GM19351 (cell line): ENCODE data around the gene ATF4.

Experiments
- ATAC-seq: cut with Tn5 transposase; IDR thresholded peaks from one replicate; pipeline ENCODE4 v1.9.1; 2021; ENCODE audit warnings: mild to moderate bottlenecking, moderate library complexity; ENCODE audit not compliant: unreplicated experiment

The ATF4 gene

DNA sequence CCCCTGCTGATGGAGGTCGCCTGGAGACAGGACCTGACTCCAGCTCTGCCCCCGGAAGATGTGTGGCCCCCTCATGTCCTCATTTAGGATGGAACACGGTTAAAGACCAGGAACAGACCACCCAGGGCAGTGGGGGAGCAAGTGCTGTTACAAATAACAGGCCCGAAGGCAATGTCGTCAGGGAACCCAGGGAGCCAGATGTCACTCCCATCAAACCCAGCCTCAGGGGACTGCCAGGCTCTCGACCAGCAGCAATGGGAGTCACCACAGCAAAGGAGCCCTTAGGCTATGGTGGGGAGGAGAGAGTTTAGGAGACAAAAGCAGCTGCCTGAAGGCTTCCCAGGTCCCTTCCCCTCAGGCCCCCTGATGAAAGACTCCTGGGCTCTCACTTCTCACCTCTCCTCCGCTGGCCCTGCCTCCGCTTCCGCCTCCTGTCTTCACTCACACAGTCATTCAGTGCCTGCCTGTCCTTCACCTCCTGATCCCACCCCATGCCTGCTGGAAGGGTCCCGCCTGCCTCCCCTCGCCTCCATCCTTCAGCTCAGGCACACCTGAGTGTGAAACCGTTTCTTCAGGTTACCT, 7.8 kb downstream of the ATF4 start:
- ATAC-seq: no peak

DNA sequence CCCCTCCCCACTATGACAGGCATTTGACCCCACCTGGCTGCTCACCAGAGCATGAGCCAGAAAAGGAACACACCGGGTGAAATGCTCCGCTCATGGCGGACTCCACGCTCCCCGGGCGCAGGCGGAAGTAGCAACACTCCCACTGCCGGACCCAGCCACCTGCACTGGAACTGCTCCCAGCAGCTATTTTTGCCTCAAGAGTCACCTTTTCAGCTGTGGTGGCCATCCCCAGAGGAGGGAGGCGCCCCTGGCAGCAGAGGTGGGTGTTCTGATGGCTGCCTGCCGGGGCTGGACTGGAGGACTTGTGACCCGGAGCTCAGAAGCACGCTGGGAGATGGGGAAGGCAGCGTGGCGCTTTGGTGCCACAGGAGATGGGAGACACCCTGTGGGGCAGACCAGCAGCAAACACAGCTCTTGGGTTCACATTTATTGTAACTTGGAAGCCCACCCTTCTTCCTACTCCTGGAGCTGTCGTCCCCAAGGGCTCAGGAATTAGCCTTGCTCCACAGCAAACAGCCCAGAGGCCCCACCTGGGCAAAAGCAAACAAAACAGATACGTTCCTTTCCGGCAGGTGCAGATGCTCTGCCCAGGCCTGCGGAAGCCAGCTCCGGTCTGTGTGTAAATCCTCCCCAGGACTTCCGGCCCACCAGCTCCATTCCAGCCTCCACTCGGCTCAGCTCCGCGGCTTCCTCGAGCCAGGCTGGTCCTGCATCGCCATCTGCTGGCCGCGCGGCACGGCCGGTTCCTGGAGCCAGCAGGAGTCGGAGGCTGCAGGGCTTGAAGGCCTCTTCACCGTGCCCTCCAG, 8.5 kb downstream of the ATF4 start:
- ATAC-seq: no peak

DNA sequence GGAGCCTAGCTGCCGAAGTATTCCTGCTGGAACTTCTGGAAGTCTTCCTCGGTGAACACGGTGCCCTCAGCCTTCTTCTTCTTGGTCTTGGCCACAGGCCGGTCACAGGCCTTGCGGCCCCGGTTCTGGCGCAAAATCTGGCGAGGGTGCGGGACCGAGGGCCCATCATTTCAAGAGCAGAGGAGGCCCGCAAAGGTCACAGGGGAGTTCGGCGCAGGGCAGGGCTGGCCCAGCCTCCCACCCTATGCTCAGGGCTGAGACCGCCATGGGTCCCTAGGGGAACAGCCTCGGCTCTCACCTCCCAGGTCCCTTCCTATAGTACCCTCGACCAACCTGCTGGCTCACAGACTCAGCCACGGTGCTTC, 9.1 kb downstream of the ATF4 start:
- ATAC-seq: no peak

DNA sequence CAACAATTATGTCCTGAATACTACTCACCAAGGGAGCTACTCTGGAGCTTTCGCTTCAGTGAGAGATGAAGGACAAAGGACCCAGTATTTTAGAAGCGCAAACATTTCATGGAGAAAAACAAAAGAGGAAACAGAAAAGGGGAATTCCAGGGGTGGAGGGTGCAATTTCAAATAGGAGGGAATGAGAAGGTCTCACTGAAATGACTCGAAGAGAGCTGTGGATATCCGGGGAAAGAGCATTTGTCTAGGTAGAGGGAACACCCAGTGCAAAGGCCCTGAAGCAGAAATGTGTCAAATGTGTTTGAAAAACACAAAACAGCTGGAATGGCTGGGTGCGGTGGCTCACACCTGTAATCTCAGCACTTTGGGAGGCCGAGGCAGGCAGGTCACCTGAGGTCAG, 9.8 kb downstream of the ATF4 start:
- no peak for ATAC-seq

GRCh38 chr22:39530692-39531331, 10.4 kb downstream of the ATF4 start:
- ATAC-seq: no peak

GRCh38 chr22:39532215-39533073, 12.1 kb downstream of the ATF4 start, which contains the start of gene RPS19BP1:
TSS of gene RPS19BP1 (minus strand) at chr22:39532748. CDS start at chr22:39532738, 10 bp downstream.
- ATAC-seq: peak; percentile 59

- no peak for ATAC-seq
Observed at GRCh38 chr22:39534092-39534506, 13.7 kb downstream of the ATF4 start.

GRCh38 chr22:39534591-39535356, 14.4 kb downstream of the ATF4 start:
- no peak for ATAC-seq

DNA sequence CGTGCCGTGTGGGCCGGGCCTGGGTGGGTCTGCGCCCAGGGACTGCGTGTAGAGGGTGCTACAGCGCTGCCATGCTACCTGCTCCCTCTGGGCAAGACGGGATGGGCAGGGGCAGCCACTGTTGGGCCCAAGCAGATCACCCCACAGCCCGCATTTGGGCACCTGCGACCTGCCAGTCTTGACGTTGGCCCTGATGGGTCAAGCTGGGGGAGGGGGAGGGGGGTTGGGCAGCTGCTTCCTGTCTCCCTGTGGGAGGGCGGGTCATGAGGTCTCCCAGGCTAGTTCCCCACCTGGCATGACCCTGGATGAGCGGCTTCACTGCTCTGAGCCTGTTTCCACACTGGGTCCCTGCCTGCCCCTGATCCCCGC, 15.0 kb downstream of the ATF4 start:
- ATAC-seq: no peak

DNA sequence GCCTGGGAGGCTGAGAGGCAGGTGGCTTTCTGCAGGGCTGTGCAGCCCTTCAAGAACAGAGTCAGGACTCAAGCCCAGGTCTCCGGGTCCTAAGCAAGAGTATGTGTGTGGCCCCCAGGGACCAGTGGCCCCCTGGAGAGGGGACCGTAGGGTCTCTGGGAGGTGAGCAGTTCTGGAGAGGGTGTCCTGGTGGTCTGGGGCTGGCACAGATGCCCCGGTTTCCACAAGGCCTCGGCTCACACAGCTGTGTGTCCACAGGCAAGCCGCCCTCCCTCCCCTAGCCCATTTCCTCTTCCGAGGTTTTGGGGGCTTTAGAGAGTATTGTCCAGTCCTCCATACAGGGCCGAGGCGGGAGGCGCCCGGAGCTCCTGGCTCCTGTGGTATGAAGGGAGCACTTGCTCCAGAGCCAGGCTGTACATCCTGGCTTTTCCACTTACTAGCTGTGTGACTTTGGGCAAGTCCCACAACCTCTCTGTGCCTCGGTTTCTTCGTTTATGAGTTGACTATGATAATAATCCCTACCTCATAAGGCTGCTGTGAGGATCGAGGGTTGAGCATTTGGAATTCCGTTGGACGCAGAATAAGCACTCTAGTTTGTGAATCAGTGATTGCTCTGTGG, 15.6 kb downstream of the ATF4 start:
- no peak for ATAC-seq

- ATAC-seq: no peak
Observed at GRCh38 chr22:39536711-39537110, 16.3 kb downstream of the ATF4 start.

GRCh38 chr22:39537975-39538374, 17.6 kb downstream of the ATF4 start:
- ATAC-seq: no peak

DNA sequence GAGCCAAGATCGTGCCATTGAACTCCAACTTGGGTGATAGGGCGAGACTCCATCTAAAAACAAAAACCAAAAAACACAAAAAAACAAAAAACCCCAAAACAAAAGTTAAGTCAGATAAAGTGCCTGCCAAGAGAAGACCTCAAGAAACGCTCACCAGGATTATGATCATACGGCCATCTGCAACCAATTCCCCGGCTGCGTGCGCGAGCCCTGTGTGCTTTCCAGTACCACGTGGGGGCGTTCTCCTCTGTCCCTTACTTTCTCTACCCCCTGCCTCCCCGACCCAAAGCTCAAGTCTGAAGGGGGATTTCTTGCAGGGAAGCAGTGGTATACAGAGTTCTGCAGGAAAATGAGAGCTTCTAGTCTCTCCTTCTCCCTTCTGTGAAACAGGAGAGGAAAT, 22.7 kb downstream of the ATF4 start:
- ATAC-seq: no peak

DNA sequence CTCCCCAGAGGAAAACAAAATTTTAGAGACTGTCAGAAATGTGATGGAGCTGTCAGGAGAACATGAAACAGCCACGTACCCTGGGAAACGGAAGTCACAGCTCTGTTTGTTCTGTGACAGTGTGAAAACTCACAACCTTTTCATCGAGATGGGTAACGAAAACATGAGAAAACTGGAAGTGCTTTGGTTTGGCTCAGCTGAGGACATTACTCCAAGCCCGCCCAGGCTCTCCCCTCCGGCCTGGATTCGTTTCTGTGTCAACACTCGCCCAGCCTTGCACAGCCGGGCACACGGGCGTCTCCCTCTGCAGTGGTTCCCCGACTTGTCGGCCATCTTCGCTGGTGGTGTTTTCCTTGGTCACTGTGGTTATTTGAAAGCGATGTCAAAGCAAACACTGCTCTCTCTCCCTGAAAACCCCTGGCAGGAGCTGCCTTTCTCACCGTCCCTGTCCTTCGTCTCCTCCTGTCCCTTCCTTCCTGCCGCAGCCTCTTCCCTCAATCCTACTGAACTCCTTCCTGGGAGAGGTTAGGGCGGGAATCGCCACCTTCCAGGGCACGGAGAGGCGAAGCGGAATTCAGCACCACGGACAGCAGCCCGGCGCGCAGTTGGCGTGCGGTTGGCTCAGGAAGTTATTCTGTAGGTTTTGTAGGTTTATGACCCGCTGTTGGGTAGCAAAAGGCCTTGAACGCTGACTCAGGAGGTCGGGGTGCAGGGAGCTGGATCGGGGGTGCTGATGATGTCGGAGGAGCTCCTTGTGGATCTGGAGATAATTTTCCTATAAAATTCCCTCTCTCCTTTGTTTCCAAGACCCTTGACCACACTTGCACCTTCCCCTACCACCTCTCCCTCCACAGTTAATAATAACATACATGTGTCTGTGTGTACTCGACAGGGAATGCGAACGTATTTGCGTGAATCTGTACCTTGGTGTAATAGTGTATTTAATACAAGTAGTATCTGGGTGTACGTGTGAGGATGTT, 25.3 kb downstream of the ATF4 start:
- ATAC-seq: no peak

DNA sequence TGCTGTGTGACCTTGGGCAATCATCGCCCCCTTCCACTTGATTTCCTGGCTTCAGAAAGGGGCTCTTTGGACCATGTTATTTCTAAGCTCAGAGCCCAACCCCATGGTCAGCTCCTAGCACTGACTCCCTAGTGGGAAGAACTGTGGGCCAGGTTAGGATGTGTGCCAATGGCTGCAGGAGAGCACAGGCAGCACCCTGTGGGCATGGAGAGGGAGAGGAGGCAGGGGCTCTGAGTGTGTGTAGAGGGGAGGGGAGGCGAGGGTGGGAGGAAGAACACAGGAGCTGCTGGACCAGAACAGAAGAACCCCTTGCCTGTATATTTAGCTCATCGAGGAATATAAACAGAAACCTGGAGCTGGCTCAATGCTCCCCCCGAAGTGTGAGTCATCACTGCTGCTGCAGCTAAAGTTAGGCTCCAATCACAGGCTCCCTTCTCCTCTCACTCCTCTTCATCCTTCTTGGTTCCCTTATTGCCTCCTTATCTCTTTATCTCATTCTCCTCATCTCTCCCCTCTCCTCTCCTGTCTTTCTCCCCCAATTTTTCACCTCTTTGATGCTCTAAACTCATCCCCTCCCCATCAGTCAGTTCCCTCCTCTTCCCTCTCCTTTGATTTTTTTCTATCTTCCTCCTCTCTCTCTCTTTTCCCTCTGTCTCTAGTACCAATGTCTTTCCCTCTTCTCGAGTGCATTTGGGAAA, 26.7 kb downstream of the ATF4 start:
- ATAC-seq: no peak

DNA sequence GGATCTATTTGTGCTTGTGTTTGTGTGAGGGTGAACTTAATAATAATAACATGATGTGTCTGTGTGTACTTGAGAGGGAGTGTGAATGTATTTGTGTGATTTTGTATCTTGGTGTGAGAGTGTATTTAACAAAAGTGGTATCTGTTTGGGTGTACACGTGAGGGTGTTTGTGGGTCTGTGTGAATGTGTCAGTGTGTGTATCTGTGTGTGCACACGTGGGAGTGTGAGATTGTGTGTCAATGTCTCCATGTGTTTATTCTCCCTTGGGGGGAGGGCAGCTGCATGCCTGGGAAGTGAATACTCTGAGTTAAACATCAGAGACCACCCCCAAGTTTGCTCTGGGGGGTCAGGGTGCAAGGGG, 27.2 kb downstream of the ATF4 start:
- ATAC-seq: no peak

GRCh38 chr22:39553429-39553828, 33.1 kb downstream of the ATF4 start:
- no peak for ATAC-seq

DNA sequence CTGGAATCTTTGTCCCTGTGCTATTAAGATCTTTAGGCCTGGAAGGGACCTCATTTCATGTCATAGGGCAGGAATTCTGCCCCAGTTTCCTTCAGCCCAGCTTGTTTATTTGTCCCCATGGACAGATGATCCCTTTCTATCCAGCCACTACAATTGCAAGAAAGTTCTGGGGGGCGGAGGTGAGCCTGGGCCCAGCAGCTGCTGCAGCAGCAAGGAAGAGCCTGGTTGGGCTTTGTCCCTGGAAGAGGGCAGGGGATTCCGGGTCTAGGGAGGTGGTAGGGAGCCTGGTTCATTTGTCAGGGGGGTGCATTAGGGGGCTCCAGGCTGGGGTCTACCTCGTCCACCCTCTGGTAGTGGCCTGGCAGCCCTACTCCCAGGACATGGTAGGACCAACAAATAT, 33.8 kb downstream of the ATF4 start:
- ATAC-seq: no peak
